GM18867 (cell line): ENCODE data around the gene PLA2G4B.
"Not testable (repeated sequence)": the region's sequence is repeated elsewhere in the genome, so short reads cannot be mapped to it uniquely, and the experiment has no call there.

Experiments
- ATAC-seq: cut with Tn5 transposase; IDR thresholded peaks from one replicate; pipeline ENCODE4 v1.9.1; 2021; ENCODE audit warnings: mild to moderate bottlenecking, moderate library complexity; ENCODE audit not compliant: unreplicated experiment

PLA2G4B gene

GRCh38 chr15:41825572-41826535, 12.8 kb upstream of the PLA2G4B start:
- ATAC-seq: no peak

- ATAC-seq: no peak
Observed at GRCh38 chr15:41827290-41827879, 11.3 kb upstream of the PLA2G4B start.

- ATAC-seq: peak; percentile 77
Observed at GRCh38 chr15:41827880-41828806, 10.5 kb upstream of the PLA2G4B start, which contains the start of gene JMJD7. Gene JMJD7 (plus strand): TSS chr15:41828092. CDS start chr15:41828125, 33 bp downstream.

GRCh38 chr15:41828807-41829141, 9.9 kb upstream of the PLA2G4B start:
- no peak for ATAC-seq

GRCh38 chr15:41829959-41830646, 8.5 kb upstream of the PLA2G4B start:
- no peak for ATAC-seq

GRCh38 chr15:41831291-41831690, 7.4 kb upstream of the PLA2G4B start:
- ATAC-seq: not testable (repeated sequence)

- ATAC-seq: no peak
Observed at GRCh38 chr15:41832208-41832607, 6.4 kb upstream of the PLA2G4B start.

- ATAC-seq: no peak
Observed at GRCh38 chr15:41832875-41833274, 5.8 kb upstream of the PLA2G4B start.

- no peak for ATAC-seq
Observed at GRCh38 chr15:41834096-41834495, 4.6 kb upstream of the PLA2G4B start.

GRCh38 chr15:41836073-41836472, 2.6 kb upstream of the PLA2G4B start:
- ATAC-seq: no peak

- ATAC-seq: no peak
Observed at GRCh38 chr15:41836713-41837454, 1.8 kb upstream of the PLA2G4B start.

GRCh38 chr15:41839781-41840491, 1.3 kb downstream of the PLA2G4B start:
- ATAC-seq: no peak

GRCh38 chr15:41840673-41841072, 2.0 kb downstream of the PLA2G4B start:
- no peak for ATAC-seq

- ATAC-seq: no peak
Observed at GRCh38 chr15:41841131-41841530, 2.5 kb downstream of the PLA2G4B start.

GRCh38 chr15:41842229-41842628, 3.6 kb downstream of the PLA2G4B start:
- no peak for ATAC-seq

- no peak for ATAC-seq
Observed at GRCh38 chr15:41843571-41843970, 4.9 kb downstream of the PLA2G4B start.

GRCh38 chr15:41844814-41845213, 6.2 kb downstream of the PLA2G4B start:
- ATAC-seq: no peak

- ATAC-seq: no peak
Observed at GRCh38 chr15:41847206-41847605, 8.6 kb downstream of the PLA2G4B start.

- no peak for ATAC-seq
Observed at GRCh38 chr15:41847981-41848380, 9.3 kb downstream of the PLA2G4B start.
